ENCODE results near the gene KYAT1. TPM values are rescaled to one million over a fixed set of nuclear protein-coding genes. Genes with fewer than 3 reads are reported as not detected.
A peak's percentile ranks its signal among the peaks of the same experiment; 100 is the strongest.

Gene KYAT1
- polyA plus RNA-seq, 1 donor = 4.5 TPM

DNA sequence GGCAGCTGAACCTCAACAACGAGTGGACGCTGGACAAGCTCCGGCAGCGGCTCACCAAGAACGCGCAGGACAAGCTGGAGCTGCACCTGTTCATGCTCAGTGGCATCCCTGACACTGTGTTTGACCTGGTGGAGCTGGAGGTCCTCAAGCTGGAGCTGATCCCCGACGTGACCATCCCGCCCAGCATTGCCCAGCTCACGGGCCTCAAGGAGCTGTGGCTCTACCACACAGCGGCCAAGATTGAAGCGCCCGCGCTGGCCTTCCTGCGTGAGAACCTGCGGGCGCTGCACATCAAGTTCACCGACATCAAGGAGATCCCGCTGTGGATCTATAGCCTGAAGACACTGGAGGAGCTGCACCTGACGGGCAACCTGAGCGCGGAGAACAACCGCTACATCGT lies 26.6 kb upstream of the KYAT1 start:
- DNase-seq = no peak

DNA sequence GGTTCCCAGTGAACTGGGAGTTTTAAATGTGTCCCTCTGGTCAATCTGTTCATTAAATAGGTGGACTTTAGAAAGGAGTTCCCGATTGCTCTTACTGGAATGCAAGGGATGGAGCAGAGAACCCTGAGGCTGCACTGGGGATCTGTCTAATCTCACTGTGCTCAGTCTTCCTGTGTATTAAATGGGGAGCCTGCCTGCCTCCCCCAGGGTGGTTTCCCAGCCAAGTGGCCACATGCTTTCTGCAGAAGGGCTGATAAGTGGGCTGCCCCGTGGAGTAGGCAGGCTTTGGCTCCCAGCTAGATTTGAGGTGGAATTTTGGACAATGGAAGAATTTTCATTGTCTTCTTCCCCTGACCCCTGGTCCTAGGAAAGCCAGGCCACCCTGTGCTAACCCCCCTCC lies 25.0 kb upstream of the KYAT1 start:
- DNase-seq = no peak

DNA sequence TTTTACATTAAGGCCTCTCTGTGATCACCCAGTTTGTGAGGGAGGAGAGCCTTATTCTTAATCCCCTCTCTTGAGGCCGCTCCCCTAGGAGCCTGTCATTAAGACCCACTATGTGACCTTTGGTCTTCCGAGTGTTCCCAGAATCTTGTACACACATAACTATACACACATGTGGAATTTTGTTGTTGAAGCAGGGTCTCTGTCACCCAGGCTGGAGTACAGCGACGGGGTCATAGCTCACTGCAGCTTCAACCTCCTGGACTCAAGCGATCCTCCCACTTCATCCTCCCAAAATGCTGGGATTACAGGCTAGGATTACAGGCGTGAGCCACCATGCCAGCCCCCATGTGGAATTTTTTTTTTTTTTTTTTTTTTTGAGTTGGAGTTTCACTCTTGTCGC lies 24.2 kb upstream of the KYAT1 start:
- DNase-seq = no peak

DNA sequence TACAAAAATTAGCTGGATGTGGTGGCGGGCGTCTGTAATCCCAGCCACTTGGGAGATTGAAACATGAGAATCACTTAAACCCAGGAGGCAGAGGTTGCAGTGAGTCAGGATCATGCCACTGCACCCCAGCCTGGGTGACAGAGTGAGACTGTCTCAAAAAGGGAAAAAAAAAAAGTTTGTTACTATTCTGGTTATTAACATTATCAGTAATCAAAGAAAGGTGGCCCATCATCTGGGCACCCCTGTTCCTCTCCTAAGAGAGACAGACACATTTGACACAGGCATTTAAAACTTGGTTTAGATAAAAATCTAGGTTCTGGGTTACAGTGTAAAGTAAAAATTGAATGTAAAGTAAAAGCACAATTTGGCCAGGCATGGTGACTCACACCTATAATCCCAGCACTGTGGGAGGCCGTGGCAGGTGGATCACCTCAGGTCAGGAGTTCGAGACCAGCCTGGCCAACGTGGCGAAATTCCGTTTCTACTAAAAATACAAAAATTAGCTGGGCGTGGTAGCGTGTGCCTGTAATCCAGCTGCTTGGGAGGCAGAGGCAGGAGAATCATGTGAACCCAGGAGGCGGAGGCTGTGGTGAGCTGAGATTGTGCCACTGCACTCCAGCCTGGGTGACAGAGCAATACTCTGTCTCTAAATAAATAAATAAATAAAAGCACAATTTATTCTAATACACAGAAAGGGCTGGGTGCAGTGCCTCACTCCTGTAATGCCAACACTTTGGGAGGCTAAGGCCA lies 22.3 kb upstream of the KYAT1 start:
- no peak for DNase-seq

DNA sequence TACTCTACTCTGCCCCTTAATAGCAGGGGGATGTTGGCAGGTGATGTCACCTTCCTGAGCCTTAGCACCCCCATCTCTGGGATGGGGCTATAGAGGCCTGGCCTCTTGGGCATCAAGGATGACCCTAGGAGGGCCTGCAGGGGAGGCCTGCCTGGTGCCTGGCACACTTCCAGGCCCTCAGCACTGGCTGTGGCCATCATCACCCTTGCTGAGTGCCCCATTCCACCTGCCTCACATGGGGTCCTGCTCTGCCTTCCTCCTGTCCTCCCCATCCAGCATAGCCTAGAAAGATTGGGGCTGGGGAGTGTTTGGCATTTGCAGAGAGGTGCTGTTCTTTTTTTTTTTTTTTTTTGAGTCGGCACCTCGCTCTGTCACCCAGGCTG lies 21.3 kb upstream of the KYAT1 start:
- no peak for DNase-seq

DNA sequence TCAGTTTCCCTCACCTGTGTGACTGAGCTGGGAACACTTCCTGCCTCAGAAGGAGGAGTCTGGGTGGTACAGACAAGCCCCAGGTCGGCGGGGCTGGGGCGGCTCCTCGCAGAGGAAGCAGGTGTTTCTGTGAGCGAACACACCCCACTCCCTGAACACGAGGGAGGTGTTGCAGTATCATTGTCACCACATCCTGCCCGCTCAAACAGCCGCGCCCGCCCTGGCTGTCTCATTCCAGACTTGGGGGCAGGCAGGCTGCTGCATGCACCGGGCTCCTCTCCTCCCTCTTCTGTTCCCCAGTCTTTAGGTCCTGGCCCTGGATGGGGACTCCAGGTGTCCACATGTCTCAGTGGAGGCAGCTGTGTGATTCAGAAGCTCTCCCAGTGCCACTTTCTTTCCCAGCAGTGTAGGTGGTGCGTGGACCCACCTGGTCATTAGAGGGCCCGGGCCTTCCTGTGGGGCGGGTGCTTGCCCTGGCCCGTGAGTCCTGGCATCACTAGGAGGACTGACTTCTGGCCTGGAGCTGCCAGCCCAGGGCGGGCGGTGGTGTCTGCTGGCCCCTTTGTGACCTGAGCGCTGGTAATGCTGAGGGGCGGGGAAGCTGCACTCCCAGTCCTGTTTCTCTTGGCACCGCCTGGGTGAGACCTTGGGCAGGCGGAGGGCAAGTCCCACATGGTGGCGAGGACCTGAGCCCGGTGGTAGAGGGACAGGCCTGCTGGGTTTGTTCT lies 20.8 kb upstream of the KYAT1 start:
- no peak for DNase-seq

DNA sequence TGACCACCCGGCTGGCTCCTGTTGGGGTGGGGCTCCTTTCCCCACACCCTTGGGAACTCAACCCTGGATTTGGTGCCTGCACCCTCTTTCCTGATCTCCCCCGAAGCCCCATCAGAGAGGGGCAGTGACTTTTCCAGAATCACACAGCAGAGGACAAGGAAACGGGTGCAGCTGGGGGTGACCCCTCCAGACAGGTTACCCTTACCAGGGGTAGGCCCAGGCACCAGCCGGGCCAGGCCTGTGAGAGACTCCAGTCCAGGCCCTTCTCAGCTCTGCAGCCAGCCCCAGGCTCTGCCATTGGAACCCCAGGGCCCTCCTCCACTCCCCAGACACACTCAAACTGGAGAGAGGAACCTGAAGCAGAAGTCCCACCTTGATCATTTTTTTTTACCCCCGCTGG lies 20.1 kb upstream of the KYAT1 start:
- no peak for DNase-seq

DNA sequence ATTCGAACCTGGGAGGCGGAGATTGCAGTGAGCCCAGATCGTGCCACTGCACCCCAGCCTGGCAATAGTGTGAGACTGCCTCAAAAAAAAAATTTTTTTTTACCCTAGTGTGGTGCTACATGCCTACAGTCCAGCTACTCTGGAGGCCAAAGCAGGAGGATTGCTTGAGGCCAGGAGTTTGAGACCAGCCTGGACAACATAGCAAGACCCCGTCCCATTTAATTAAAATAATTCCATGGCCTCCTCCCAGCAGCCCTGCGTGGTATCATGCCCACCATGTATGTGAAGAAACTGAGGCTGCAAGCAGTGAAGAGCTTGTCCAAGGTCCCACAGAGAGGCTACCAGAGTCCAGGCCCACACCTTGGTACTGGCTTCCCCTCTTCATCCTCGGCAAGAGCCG lies 19.6 kb upstream of the KYAT1 start:
- DNase-seq = no peak

DNA sequence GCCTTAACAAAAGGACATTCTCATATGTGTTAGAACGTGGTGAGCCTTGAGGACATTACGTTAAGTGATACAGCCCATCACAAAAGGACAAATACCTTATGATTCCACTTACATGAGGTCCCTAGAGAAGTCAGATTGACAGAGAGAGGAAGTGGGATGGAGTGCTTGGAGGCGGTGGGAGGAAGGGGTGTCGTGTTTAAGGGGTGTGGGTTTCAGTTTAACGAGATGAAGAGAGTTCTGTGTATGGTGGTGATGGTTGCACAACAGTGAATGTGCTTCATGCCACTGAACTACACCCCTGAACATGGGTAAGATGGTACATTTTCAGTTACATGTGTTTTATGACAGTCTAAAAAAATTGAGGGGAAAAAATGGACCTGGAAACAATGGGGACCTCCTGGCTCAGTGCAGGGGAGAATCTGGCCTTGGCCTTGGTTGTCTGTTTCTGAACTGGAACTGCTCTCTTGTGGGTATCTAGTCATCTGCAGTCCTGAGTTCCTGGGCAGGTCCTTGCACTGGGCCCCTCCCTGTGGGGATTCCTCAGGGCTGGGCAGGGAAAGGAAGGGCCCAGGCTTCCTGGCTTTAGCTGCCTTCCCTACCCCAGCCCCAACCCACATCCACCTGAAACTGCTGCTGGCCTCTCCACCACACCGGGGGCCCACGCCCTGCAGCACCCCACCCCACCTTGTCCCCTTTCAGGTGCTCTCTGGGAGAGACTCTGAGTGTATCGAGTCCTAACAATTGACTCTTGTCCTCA lies 18.0 kb upstream of the KYAT1 start:
- DNase-seq = no peak

DNA sequence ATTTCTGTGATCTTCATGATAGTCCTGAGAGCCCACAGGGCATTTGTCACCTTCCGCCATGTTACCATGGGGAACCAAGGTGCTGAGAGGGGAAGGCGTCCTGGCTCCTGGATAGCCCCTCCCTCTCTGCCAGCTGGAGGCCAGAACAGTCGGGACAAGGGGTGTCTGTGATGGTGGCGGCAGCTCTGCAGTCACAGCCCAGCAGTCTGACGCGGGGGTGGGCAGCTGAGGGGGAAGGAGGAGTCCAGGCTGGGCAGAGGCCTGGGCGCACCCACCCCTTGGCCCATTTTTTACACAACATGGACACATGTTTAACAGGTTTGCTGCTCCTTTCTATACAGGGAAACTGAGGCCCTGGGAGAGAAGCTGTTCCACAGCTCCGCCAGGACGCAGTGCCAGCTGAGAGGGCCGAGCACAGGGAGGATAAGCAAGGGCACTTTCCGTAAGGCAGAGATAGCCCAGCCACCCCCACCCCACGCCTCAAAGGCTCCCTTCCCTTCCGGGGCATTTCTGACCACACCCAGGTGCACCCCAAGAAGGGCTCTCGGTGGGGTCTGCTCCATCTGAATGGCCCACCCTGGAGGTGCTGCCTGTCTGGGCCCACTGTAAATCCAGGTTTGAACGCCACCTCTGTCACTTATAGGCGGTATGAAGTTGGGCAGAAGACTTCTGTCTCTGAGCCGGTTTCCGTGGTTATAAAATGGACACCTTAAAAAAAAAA lies 17.3 kb upstream of the KYAT1 start:
- no peak for DNase-seq

DNA sequence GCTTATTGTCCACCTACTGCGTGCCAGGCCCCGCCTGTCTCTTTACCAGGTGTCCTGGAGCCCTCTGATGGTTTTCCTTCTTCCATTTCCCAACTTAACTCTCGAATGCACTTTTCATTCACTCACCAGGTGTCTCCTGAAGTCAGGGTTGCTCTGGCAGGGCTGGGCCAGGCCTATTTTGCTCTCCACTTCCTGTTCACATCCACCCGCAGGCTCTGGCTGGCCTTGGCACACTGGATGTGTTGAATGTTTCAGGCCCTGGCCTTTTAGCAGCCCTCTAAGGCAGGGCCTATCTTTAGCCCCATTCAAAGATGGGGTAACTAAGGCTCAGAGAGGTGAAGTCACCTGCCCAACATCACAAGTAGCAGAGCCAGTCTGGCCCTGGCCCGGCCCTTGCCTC lies 16.6 kb upstream of the KYAT1 start:
- DNase-seq = no peak

DNA sequence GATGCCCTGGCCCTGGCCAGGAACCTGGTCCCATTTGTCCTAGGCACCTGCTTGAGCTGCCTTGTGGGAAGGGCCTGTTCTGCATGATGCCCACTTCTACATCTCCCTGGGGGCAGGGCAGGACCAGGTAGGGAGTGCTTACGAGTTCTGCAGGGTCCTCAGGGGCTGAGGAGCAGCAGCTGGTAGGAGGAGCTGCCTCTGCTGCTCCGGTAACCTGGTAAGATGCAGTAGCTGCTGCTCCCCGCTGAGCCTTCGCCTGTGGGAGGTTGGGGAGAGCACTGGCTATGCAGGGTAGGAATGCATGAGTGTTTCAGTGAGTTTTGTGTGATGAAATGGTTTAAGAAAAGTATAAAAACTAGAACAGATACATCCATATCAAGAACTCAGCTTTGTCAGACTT lies 13.8 kb upstream of the KYAT1 start:
- DNase-seq = no peak

DNA sequence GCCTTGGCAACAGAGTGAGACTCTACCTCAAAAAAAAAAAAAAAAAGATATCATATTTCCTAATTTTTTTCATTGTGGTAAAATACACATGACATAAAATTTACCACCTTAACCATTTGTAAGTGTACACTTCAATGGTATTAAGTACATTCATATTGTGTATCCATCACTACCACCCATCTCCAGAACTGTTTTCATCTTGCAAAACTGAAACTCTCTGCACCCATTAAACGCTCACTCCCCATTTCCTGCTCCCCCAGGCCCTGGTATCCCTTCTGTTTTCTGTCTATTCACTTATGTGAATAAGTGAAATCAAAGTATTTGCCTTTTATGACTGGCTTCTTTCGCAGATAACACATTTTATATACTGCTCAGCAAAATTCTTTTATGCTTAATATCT lies 13.0 kb upstream of the KYAT1 start:
- DNase-seq = no peak

DNA sequence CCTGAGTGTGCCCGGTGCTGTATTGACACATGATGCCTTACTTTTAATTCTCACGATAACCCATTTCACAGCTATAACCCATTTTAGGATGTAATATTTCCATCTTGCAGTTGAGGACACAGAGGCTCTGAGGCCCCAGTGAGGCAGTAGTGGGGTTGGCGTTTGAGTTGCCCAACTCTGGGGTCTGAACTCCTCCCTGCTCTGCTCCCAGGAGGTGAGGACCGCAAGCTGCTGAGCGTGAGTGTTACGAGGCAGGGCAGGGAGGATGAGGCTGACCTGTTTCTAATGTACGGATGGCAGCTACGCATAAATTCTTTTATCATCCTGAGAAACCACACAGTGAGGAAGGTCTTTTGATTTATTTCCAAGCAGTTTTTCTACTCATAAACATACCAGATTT lies 11.6 kb upstream of the KYAT1 start:
- DNase-seq = no peak

DNA sequence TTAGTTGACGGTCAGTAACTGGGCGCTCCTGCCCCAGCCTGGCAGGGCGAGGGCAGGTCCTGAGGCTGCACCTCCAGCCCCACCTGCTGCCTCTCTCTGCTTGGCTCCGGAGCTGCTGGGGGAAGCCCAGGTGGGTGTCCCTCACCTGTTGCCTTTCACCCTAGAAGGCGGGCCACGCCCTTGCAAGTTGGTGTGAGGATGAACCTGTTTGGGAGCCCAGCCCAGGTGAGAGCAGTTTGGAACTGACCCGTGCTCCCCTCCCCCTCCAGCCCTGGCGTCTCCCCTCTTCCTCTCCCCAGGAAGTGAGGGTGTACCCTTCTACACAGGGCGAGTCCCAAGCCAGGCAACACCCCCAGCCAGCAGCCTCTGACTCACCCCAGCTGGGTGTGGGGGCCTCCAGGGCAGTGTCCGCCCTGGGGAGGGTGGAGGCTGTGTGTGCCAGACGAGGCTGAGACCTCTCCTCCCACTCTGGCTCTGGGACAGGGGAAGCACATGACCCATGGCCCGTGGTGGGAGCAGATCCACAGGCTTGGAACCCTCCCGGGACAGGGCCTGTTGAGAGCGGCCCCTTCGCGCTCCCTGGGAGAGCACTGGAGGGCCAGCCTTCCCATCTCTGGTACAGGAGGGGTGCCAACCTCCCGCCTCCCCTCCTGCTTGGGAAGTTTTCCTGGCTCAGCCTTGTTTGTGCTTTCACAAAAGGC lies 10.6 kb upstream of the KYAT1 start:
- DNase-seq = peak; percentile 43

DNA sequence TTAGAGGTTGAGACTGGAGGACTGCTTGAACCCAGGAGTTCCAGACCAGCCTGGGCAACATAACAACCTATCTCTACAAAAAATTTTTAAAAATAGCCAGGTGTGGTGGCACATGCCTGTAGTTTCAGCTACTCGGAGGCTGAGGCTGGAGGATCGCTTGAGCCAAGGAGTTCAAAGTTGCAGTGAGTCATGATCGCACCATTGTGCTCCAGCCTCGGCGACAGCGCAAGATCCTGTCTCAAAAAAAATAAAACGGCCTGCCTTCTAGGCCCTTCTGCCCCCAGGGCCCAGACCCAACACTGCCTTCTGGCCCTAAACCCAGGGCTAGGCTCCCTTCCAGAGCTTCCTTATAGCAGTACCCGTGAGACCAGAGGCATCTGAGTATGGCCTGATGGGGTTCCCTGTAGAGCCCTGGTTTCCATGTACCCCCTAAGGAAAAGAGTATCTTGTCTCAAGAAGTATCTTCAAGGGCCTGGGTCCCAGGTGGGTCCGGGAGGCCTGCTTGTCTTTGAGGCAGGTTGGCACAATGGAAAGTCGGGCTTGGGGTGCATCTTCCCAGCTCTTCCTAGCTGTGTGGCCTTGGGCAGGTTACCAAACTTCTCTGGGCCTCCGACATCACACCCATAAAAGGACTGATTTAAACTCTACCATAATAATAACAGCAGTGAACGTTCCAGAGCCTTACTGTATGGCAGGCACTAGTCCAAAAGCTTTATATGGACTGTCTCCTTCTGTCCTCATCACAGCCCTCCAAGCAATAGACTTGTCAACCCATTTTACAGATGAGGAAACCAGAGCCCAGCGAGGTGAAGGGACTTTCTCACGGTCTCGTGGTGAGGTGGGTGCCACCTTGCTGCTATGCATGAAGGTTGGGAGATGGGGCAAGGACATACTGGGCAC lies 9.8 kb upstream of the KYAT1 start:
- no peak for DNase-seq

DNA sequence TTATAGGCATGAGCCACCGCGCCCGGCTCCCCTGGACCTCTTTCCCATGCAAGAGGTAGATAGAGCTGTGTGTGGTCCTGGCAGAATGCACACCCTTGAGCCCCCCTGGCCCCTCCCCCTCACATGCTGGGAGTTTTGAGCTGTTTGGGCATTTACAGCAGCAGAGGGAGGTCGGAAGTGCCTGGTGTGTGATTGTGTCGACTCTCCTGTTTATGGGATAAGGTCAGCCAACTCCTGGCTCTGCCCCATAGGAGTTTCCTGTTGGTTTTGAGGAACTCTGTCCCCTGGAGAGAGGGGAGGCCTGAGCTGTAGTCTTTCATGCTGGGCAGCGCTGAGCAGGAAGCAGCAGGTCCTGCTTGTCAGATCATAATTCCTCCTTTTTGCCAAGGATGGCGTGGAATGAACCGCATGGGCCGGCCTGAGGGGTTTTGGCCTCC lies 6.2 kb upstream of the KYAT1 start:
- DNase-seq = no peak

DNA sequence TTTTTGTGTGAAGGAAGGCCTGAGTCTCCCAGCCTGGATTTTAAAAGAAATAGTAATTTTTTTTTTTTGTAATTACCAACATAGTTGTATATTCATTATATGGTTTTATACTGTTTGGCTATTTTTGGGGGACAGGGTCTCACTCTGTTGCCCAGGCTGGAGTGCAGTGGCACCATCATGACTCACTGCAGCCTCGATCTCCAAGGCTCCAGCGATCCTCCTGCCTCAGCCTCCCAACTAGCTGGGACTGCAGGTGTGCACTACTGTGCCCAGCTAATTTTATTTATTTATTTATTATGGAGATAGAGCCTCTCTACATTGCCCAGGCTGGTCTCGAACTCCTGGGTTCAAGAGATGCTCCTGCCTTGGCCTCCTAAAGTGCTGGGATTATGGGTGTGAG lies 5.3 kb upstream of the KYAT1 start:
- no peak for DNase-seq

DNA sequence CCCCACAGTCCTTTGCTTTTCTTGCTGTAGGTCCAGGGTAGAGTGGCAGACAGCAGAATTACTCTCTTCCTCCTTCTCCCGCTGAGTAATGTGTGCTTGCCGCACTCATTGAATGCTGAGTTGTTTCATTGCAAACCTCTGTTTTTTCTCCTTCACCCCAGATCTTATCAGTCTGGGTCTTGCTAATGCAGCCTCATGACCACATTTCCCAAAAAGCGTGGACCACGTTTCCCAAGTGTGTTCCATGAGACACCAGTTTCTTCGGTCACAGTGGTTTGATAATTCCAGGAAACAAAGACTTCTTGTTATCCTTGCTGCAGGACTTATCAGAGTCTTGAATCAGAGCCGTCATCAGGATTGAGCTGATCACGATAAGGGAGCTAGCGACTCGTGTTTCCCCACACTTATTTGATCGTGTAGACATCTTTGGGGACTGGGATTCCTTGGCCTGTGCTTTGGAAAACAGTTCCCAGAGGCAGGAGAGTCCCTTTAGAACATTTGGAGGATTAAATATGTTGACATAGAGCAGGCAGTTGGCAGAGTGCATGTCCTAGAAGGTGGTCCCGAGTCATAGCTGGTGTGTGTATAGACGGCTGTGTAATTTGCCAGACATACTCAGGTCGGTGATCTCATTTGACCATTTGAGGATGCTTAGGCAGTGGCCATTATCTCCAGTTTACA lies 4.6 kb upstream of the KYAT1 start:
- DNase-seq = no peak

DNA sequence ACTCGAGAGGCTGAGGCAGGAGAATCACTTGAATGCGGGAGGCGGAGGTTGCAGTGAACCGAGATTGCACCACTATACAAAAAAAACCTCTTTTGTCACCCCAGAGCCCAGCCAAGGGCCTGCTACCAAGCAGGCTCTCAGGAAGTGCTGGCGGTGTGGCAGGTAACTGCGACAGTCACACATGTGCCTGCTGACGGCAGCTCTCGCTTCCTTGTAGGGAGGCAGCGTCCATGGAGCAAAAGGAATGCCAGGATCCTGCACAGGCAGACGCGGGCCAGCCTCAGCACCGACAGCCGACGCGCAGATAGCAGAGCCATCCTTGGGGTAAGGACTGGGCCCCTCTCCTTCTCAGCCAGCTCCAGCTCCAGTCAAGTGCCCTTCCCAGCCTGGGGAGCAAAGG lies 4.0 kb upstream of the KYAT1 start:
- no peak for DNase-seq

DNA sequence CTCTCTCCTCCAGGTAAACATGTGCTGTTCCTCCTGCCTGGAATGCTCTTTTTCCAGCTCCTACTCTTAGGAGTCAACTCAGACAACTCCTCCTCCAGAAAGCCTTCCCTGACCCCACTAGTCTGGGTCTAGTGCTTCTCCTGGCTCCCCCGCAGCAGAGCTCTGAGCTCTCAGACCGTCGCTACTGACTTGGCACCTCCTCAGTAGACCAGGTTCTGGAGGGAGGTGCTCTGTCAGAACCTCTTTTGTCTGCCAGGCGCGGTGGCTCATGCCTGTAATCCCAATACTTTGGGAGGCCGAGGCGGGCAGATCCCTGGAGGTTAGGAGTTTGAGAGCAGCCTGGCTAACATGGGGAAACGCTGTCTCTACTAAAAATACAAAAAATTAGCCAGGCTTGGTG lies 3.6 kb upstream of the KYAT1 start:
- no peak for DNase-seq
